Central memory CD8-positive, alpha-beta T cell (primary cell): Measurements from ENCODE around the gene NXPE3.

ENCODE experiments used
- ATAC-seq: fragments of 150-1000 bp; cut with Tn5 transposase; replicated peaks from 2 replicates; pipeline ENCODE4 v1.10.0; 2022; ENCODE audit warnings: mild to moderate bottlenecking, moderate FRiP score, moderate number of reproducible peaks; ENCODE audit not compliant: poor library complexity, severe bottlenecking; ENCODE audit errors: extremely low read depth
- DNase-seq, 2 donors: peaks; one replicate each; pipeline ENCODE4 v3.0.0; 2021; ENCODE audit warnings: low spot score in 2 of 2
- H3K27ac Mint-ChIP-seq: one replicate; pipeline ENCODE4 v1.8.0; 2022; ENCODE audit warnings: low read depth, mild to moderate bottlenecking, moderate library complexity, mixed read lengths
- H3K27me3 Mint-ChIP-seq: one replicate; pipeline ENCODE4 v1.8.0; 2022; ENCODE audit warnings: mixed read lengths
- H3K36me3 Mint-ChIP-seq: one replicate; pipeline ENCODE4 v1.8.0; 2022; ENCODE audit warnings: mild to moderate bottlenecking, moderate library complexity, mixed read lengths; ENCODE audit not compliant: insufficient read depth
- H3K4me1 Mint-ChIP-seq: one replicate; pipeline ENCODE4 v1.8.0; 2022; ENCODE audit warnings: mixed read lengths
- H3K4me3 Mint-ChIP-seq: one replicate; pipeline ENCODE4 v1.8.0; 2022; ENCODE audit warnings: mild to moderate bottlenecking, moderate library complexity, mixed read lengths
- H3K9me3 Mint-ChIP-seq: one replicate; pipeline ENCODE4 v1.8.0; 2022; ENCODE audit warnings: mixed read lengths

Gene NXPE3

GRCh38 chr3:101824702-101825101 lies 45.7 kb downstream of the NXPE3 start:
- H3K27ac Mint-ChIP-seq: peak overlapping the region; percentile 51
- H3K4me3 Mint-ChIP-seq: no peak overlapping the region
- H3K36me3 Mint-ChIP-seq: peaks cover 11% of the 10 kb centered on the region
- no peaks in the 10 kb centered on the region for H3K9me3 Mint-ChIP-seq
- H3K4me1 Mint-ChIP-seq: peaks cover 36% of the 10 kb centered on the region
- H3K27me3 Mint-ChIP-seq: no peaks in the 10 kb centered on the region
- DNase-seq (no peak), ATAC-seq (no peak)

- H3K4me1 Mint-ChIP-seq: peaks cover 42% of the 10 kb centered on the region
- no peak for ATAC-seq
Measured at GRCh38 chr3:101825904-101826445, 47.0 kb downstream of the NXPE3 start.

GRCh38 chr3:101827211-101828174 lies 48.5 kb downstream of the NXPE3 start:
- peak; percentile 68 to 72 for DNase-seq
- ATAC-seq: peak; percentile 88
- no peaks in the 10 kb centered on the region for H3K27me3 Mint-ChIP-seq
- peak overlapping the region; percentile 94 for H3K27ac Mint-ChIP-seq
- H3K4me1 Mint-ChIP-seq: peaks cover 42% of the 10 kb centered on the region
- H3K36me3 Mint-ChIP-seq: peaks cover 9% of the 10 kb centered on the region
- H3K9me3 Mint-ChIP-seq: no peaks in the 10 kb centered on the region
- H3K4me3 Mint-ChIP-seq: peak overlapping the region; percentile 92

More at GRCh38 chr3:101825904-101826445, 47.0 kb downstream of the NXPE3 start:
- Mint-ChIP-seq H3K9me3 (no peaks in the 10 kb centered on the region), H3K4me3 (peak overlapping the region; percentile 92), H3K27ac (peak overlapping the region; percentile 94), H3K36me3 (peaks cover 11% of the 10 kb centered on the region), H3K27me3 (no peaks in the 10 kb centered on the region)
- no peak for DNase-seq

GRCh38 chr3:101828276-101828675 lies 49.3 kb downstream of the NXPE3 start:
- ATAC-seq (no peak), DNase-seq (no peak)
- H3K27me3 Mint-ChIP-seq: no peaks in the 10 kb centered on the region
- H3K4me3 Mint-ChIP-seq: peak overlapping the region; percentile 92
- H3K27ac Mint-ChIP-seq: peak overlapping the region; percentile 94
- H3K4me1 Mint-ChIP-seq: peaks cover 44% of the 10 kb centered on the region
- H3K36me3 Mint-ChIP-seq: peaks cover 9% of the 10 kb centered on the region
- no peaks in the 10 kb centered on the region for H3K9me3 Mint-ChIP-seq

GRCh38 chr3:101828691-101829436 lies 49.9 kb downstream of the NXPE3 start:
- Mint-ChIP-seq H3K27ac (peak overlapping the region; percentile 94), H3K27me3 (no peaks in the 10 kb centered on the region), H3K36me3 (peaks cover 9% of the 10 kb centered on the region), H3K4me1 (peaks cover 48% of the 10 kb centered on the region), H3K4me3 (peak overlapping the region; percentile 92), H3K9me3 (no peaks in the 10 kb centered on the region)
- DNase-seq (peak in 1 of 2 donors; percentile 25), ATAC-seq (peak; percentile 42)

- Mint-ChIP-seq H3K9me3 (no peaks in the 10 kb centered on the region), H3K36me3 (peaks cover 9% of the 10 kb centered on the region), H3K4me3 (peak overlapping the region; percentile 65), H3K27ac (peak overlapping the region; percentile 94), H3K4me1 (peaks cover 50% of the 10 kb centered on the region), H3K27me3 (no peaks in the 10 kb centered on the region)
- no peak for ATAC-seq
- DNase-seq: no peak
Measured at GRCh38 chr3:101829437-101829830, 50.4 kb downstream of the NXPE3 start.

- no peaks in the 10 kb centered on the region for H3K9me3 Mint-ChIP-seq
- peaks cover 54% of the 10 kb centered on the region for H3K4me1 Mint-ChIP-seq
- H3K36me3 Mint-ChIP-seq: peaks cover 9% of the 10 kb centered on the region
- DNase-seq: no peak
- no peaks in the 10 kb centered on the region for H3K27me3 Mint-ChIP-seq
- ATAC-seq: no peak
- peak overlapping the region; percentile 94 for H3K27ac Mint-ChIP-seq
- peak overlapping the region; percentile 65 for H3K4me3 Mint-ChIP-seq
Measured at GRCh38 chr3:101829874-101830273, 50.9 kb downstream of the NXPE3 start.

GRCh38 chr3:101833446-101833974 lies 54.5 kb downstream of the NXPE3 start:
- Mint-ChIP-seq H3K27me3 (no peaks in the 10 kb centered on the region), H3K27ac (no peak overlapping the region), H3K4me3 (no peak overlapping the region), H3K36me3 (peaks cover 1% of the 10 kb centered on the region), H3K9me3 (no peaks in the 10 kb centered on the region), H3K4me1 (peaks cover 32% of the 10 kb centered on the region)
- DNase-seq (no peak), ATAC-seq (no peak)

GRCh38 chr3:101835676-101836075 lies 56.7 kb downstream of the NXPE3 start:
- Mint-ChIP-seq H3K4me1 (peaks cover 20% of the 10 kb centered on the region), H3K36me3 (peaks cover 1% of the 10 kb centered on the region), H3K27ac (no peak overlapping the region), H3K27me3 (no peaks in the 10 kb centered on the region), H3K9me3 (no peaks in the 10 kb centered on the region), H3K4me3 (no peak overlapping the region)
- ATAC-seq (no peak), DNase-seq (no peak)

GRCh38 chr3:101836160-101836559 lies 57.1 kb downstream of the NXPE3 start:
- no peak for ATAC-seq
- H3K27me3 Mint-ChIP-seq: no peaks in the 10 kb centered on the region

GRCh38 chr3:101836652-101837598 lies 57.9 kb downstream of the NXPE3 start:
- no peak for ATAC-seq
- H3K27ac Mint-ChIP-seq: no peak overlapping the region

More at GRCh38 chr3:101836160-101836559, 57.1 kb downstream of the NXPE3 start:
- H3K4me1 Mint-ChIP-seq: peaks cover 20% of the 10 kb centered on the region
- H3K4me3 Mint-ChIP-seq: no peak overlapping the region
- H3K9me3 Mint-ChIP-seq: no peaks in the 10 kb centered on the region
- no peak overlapping the region for H3K27ac Mint-ChIP-seq
- DNase-seq: no peak
- H3K36me3 Mint-ChIP-seq: peaks cover 1% of the 10 kb centered on the region

More at GRCh38 chr3:101836652-101837598, 57.9 kb downstream of the NXPE3 start:
- H3K4me3 Mint-ChIP-seq: no peak overlapping the region
- peaks cover 1% of the 10 kb centered on the region for H3K36me3 Mint-ChIP-seq
- H3K4me1 Mint-ChIP-seq: peaks cover 20% of the 10 kb centered on the region
- no peak for DNase-seq
- H3K9me3 Mint-ChIP-seq: peaks cover 3% of the 10 kb centered on the region
- H3K27me3 Mint-ChIP-seq: no peaks in the 10 kb centered on the region
